HEK293 (cell line): ENCODE measurements around the gene LST1.

Experiments used
- CTCF ChIP-seq: fragments of 450-650 bp; formaldehyde crosslinking; IDR thresholded peaks from 2 replicates; pipeline ENCODE4 v1.5.1; 2016; ENCODE audit warnings: missing biosample characterization, missing genetic modification characterization
- MYNN ChIP-seq: fragments of 450-650 bp; formaldehyde crosslinking; IDR thresholded peaks from 2 replicates; pipeline ENCODE4 v1.5.1; 2016; ENCODE audit warnings: missing biosample characterization, missing genetic modification characterization, borderline replicate concordance
- SALL2 ChIP-seq: fragments of 450-650 bp; formaldehyde crosslinking; IDR thresholded peaks from 2 replicates; pipeline ENCODE4 v1.5.0; 2017; ENCODE audit warnings: missing biosample characterization, mild to moderate bottlenecking, missing genetic modification characterization, borderline replicate concordance
- ZBTB1 ChIP-seq: fragments of 450-650 bp; formaldehyde crosslinking; IDR thresholded peaks from 2 replicates; pipeline ENCODE4 v1.5.1; 2016; ENCODE audit warnings: missing biosample characterization, missing genetic modification characterization
- ZNF214 ChIP-seq: fragments of 450-650 bp; formaldehyde crosslinking; IDR thresholded peaks from 2 replicates; pipeline ENCODE4 v1.5.1; 2017; ENCODE audit warnings: missing biosample characterization, mild to moderate bottlenecking, missing genetic modification characterization, borderline replicate concordance
- ZNF335 ChIP-seq: fragments of 450-650 bp; formaldehyde crosslinking; conservative IDR thresholded peaks from 2 replicates; pipeline ENCODE4 v1.5.1; 2016; ENCODE audit warnings: missing biosample characterization, missing genetic modification characterization
- ZNF529 ChIP-seq: fragments of 450-650 bp; formaldehyde crosslinking; IDR thresholded peaks from 2 replicates; pipeline ENCODE4 v1.5.1; 2017; ENCODE audit warnings: missing genetic modification characterization, missing biosample characterization; ENCODE audit not compliant: insufficient replicate concordance
- ZNF560 ChIP-seq: fragments of 450-650 bp; formaldehyde crosslinking; IDR thresholded peaks from 2 replicates; pipeline ENCODE4 v1.5.1; 2017; ENCODE audit warnings: missing biosample characterization, missing genetic modification characterization, borderline replicate concordance
- ZNF626 ChIP-seq: fragments of 450-650 bp; sonication (Bioruptor Pico); formaldehyde crosslinking; IDR thresholded peaks from 2 replicates; pipeline ENCODE4 v1.5.1; 2018; ENCODE audit warnings: missing biosample characterization, missing genetic modification characterization, inconsistent platforms
- ZNF645 ChIP-seq: fragments of 450-650 bp; formaldehyde crosslinking; IDR thresholded peaks from 2 replicates; pipeline ENCODE4; 2016; ENCODE audit warnings: missing biosample characterization, missing genetic modification characterization
- TF ChIP-seq, protein P1 (sequence below): fragments of 450-650 bp; formaldehyde crosslinking; IDR thresholded peaks from 2 replicates; pipeline ENCODE4 v1.5.1; 2016; ENCODE audit warnings: missing biosample characterization, missing genetic modification characterization

DNA sequence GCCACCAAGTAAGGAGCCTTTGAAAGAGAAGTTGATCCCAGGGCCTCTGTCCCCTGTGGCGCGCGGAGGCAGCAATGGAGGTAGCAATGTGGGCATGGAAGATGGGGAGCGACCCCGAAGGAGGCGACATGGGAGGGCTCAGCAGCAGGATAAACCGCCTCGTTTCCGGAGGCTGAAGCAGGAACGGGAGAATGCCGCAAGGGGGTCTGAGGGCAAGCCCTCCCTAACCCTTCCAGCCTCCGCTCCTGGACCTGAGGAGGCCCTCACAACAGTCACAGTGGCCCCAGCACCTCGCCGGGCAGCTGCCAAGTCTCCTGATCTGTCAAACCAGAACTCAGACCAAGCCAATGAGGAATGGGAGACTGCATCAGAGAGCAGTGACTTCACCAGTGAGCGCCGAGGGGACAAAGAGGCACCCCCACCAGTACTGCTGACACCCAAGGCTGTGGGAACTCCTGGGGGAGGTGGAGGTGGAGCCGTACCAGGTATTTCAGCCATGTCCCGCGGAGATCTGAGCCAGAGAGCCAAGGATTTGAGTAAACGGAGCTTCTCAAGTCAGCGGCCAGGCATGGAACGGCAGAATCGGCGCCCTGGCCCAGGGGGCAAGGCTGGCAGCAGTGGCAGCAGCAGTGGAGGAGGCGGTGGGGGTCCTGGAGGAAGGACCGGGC, 46.3 kb downstream of the LST1 start:
- TF ChIP-seq ZNF560 (tag by site-specific recombination): no peak
- TF ChIP-seq ZNF626: no peak
- no peak for TF ChIP-seq CTCF (tag by site-specific recombination)
- TF ChIP-seq, protein P1, sequence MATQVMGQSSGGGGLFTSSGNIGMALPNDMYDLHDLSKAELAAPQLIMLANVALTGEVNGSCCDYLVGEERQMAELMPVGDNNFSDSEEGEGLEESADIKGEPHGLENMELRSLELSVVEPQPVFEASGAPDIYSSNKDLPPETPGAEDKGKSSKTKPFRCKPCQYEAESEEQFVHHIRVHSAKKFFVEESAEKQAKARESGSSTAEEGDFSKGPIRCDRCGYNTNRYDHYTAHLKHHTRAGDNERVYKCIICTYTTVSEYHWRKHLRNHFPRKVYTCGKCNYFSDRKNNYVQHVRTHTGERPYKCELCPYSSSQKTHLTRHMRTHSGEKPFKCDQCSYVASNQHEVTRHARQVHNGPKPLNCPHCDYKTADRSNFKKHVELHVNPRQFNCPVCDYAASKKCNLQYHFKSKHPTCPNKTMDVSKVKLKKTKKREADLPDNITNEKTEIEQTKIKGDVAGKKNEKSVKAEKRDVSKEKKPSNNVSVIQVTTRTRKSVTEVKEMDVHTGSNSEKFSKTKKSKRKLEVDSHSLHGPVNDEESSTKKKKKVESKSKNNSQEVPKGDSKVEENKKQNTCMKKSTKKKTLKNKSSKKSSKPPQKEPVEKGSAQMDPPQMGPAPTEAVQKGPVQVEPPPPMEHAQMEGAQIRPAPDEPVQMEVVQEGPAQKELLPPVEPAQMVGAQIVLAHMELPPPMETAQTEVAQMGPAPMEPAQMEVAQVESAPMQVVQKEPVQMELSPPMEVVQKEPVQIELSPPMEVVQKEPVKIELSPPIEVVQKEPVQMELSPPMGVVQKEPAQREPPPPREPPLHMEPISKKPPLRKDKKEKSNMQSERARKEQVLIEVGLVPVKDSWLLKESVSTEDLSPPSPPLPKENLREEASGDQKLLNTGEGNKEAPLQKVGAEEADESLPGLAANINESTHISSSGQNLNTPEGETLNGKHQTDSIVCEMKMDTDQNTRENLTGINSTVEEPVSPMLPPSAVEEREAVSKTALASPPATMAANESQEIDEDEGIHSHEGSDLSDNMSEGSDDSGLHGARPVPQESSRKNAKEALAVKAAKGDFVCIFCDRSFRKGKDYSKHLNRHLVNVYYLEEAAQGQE (tag by site-specific recombination): no peak
- TF ChIP-seq ZNF335 (tag by site-specific recombination): no peak
- TF ChIP-seq ZNF645 (tag by site-specific recombination): no peak
- TF ChIP-seq ZNF529: no peak
- TF ChIP-seq ZNF214 (tag by site-specific recombination): no peak
- no peak for TF ChIP-seq SALL2 (tag by site-specific recombination)
- TF ChIP-seq ZBTB1 (tag by site-specific recombination): no peak
- TF ChIP-seq MYNN: no peak
